Measurements from ENCODE around the gene DNAH14.

DNA sequence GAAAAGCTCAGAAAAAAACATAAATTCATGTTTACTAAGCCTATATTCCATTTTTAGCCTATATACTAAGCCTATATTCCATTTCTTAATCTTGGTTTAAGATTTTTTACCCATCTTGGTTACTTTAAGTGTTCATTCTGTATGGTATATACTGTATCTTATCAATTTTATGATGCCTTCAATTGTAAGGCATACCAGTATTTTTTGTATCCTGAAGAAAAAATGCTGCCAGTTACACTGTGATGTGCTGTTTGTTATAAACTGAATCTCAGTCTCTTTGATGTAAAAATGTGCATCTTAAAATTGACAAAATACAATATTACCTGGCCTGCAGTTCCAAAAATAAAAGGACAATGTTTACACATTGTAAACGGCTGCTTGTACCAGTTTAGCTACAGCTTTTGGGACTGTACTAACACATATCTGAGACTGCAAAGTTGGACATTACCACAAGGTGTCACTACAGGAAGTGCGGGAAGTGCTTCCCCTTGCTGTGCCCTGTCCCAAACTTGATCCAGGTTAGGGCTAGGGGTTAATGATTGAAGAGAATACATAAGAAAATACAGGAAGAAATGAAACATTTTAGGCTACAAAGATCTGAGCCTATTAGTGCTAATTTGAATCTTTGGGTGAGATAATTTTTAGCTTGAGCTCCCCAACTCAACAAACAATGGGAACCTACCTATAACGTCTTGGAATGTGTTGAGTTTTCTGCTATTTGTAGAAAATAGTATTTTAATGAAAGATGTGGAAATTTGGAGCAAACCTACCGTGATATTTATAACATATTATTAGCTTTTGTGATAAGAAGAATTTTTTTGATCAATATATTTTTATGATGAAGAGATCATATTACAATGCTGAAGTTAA is 389.5 kb downstream of the DNAH14 start:
- TF ChIP-seq CTCF (IDR thresholded peaks at IDR 0.05 in 2 of 3, conservative IDR thresholded peaks at IDR 0.05 in 1 of 3; ENCODE audit: borderline replicate concordance in 1 of 3, insufficient read depth in 1 of 3, low read depth in 2 of 3, low read length in 2 of 3) (peak; percentile 66 to 86 (median 85)), POLR2AphosphoS5 (IDR thresholded peaks at IDR 0.05; ENCODE audit: low read depth, low read length) (no peak), EZH2 (IDR thresholded peaks at IDR 0.05) (no peak), EGR1 (IDR thresholded peaks at IDR 0.05; ENCODE audit: low read depth) (no peak), CBX3 (IDR thresholded peaks at IDR 0.05; ENCODE audit: low read depth) (peak; percentile 68; the same call in 1 of the 2 replicates), ZBTB33 (IDR thresholded peaks at IDR 0.05; ENCODE audit: extremely low read depth, insufficient replicate concordance, low read length) (no peak), SRF (IDR thresholded peaks at IDR 0.05; ENCODE audit: low read depth) (no peak)
